SK-N-SH treated with all-trans-retinoic acid at 6 μM for 48 hours (cell line): ENCODE results near the gene YWHAE.

Experiments
- CREB5 ChIP-seq: fragments of 250-450 bp; sonication (Bioruptor Pico); IDR thresholded peaks from 2 replicates; pipeline ENCODE4 v1.5.1; 2020; ENCODE audit warnings: low read depth, mild to moderate bottlenecking, moderate library complexity
- CSDC2 ChIP-seq: fragments of 250-450 bp; sonication (Bioruptor Pico); IDR thresholded peaks from 2 replicates; pipeline ENCODE4 v1.5.0; 2020; ENCODE audit warnings: mild to moderate bottlenecking, moderate library complexity
- CSRNP3 ChIP-seq: fragments of 250-450 bp; sonication (Bioruptor Pico); IDR thresholded peaks from 2 replicates; pipeline ENCODE4 v1.5.1; 2021; ENCODE audit warnings: mild to moderate bottlenecking, moderate library complexity
- PATZ1 ChIP-seq: fragments of 250-450 bp; sonication (Bioruptor Pico); IDR thresholded peaks from 2 replicates; pipeline ENCODE4 v1.8.0; 2020; ENCODE audit warnings: mild to moderate bottlenecking, moderate library complexity, borderline replicate concordance
- RARB ChIP-seq: fragments of 250-450 bp; sonication (Bioruptor Pico); IDR thresholded peaks from 2 replicates; pipeline ENCODE4 v1.8.0; 2021; ENCODE audit warnings: mild to moderate bottlenecking, moderate library complexity
- ZC3H10 ChIP-seq: fragments of 250-450 bp; sonication (Bioruptor Pico); IDR thresholded peaks from 2 replicates; pipeline ENCODE4 v1.5.1; 2021; ENCODE audit warnings: mild to moderate bottlenecking, moderate library complexity
- ZFP30 ChIP-seq: fragments of 450-650 bp; formaldehyde crosslinking; IDR thresholded peaks from 2 replicates; pipeline ENCODE4 v1.5.0; 2022; ENCODE audit warnings: mild to moderate bottlenecking, moderate library complexity

GRCh38 chr17:1412185-1413110 lies 12.4 kb upstream of the YWHAE start:
- TF ChIP-seq PATZ1 (CRISPR knock-in tag) (no peak), ZC3H10 (CRISPR knock-in tag) (no peak), RARB (no peak), CREB5 (no peak), CSDC2 (CRISPR knock-in tag) (no peak), CSRNP3 (CRISPR knock-in tag) (no peak), ZFP30 (no peak)
